Retinal pigment epithelial cell (primary cell): ENCODE data around the gene RHPN2.
"Not testable (repeated sequence)": the region's sequence is repeated elsewhere in the genome, so short reads cannot be mapped to it uniquely, and the experiment has no call there.

ENCODE experiments used
- DNase-seq: peaks from one replicate; pipeline ENCODE4 v3.0.0-alpha.2; 2010; ENCODE audit warnings: low read depth
- H3K4me3 ChIP-seq: 2 replicates; pipeline ENCODE4 v1.5.1; 2011; ENCODE audit warnings: mild to moderate bottlenecking, low read length, control low read depth, moderate library complexity
- TF ChIP-seq, protein P1 (sequence below): conservative IDR thresholded peaks from 2 replicates; pipeline ENCODE4 v1.5.1; 2011; ENCODE audit warnings: low read depth, low read length, control low read depth, inconsistent platforms

RHPN2 gene

DNA sequence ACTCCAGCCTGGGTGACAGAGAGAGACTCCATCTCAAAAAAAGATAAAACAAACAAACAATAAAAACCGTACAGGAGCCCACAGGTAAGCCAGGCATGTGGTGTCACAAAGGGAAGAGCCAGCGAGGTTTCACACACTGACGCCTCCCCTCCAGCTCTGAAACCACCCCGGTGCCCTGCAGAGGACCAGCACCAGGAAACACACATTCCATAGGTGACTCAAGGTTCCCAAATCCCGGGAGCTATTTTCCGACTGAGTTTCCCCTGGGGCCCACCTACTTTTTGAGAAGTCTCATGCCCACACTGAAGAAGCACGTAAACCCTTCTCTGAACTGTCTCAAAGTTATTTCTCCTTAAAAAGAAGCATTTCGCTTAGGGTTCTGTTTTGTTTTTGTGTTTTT lies 40.3 kb downstream of the RHPN2 start:
- no peak overlapping the region for H3K4me3 ChIP-seq
- DNase-seq, result no peak
- TF ChIP-seq, protein P1, sequence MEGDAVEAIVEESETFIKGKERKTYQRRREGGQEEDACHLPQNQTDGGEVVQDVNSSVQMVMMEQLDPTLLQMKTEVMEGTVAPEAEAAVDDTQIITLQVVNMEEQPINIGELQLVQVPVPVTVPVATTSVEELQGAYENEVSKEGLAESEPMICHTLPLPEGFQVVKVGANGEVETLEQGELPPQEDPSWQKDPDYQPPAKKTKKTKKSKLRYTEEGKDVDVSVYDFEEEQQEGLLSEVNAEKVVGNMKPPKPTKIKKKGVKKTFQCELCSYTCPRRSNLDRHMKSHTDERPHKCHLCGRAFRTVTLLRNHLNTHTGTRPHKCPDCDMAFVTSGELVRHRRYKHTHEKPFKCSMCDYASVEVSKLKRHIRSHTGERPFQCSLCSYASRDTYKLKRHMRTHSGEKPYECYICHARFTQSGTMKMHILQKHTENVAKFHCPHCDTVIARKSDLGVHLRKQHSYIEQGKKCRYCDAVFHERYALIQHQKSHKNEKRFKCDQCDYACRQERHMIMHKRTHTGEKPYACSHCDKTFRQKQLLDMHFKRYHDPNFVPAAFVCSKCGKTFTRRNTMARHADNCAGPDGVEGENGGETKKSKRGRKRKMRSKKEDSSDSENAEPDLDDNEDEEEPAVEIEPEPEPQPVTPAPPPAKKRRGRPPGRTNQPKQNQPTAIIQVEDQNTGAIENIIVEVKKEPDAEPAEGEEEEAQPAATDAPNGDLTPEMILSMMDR, result no peak

DNA sequence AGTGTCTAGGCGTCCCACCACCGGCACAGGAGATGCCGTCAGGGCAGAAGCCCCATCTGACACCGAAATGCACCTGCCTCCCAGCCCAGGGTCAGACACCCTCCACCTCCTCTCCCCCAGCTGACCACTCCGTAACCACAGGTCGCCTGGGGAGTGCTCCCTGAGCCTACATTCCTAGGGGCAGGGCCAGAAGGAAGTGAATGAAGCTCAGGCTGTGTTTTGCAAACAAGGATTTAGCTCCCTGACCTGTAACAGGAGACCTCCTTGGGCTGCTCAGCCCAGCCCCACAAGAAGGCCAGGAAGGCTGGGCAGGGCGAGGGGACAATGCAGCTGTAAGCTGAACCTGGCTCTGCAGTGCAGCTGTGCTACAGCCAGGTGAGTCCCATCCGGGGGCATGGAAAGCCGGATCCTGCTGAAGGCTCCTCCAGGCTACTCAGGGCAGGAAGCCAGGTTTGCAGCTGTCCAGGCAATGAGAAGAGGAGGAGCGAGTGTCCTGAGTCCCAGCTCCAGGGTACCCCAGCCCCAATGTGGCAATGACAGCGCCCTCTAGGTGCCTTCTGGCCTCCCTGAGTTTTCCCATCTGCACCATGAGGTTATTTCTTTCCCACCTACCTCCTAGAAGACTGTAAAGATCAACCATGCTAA lies 42.1 kb downstream of the RHPN2 start:
- no peak for DNase-seq
- TF ChIP-seq, protein P1, result peak; percentile 29
- H3K4me3 ChIP-seq, result no peak overlapping the region

DNA sequence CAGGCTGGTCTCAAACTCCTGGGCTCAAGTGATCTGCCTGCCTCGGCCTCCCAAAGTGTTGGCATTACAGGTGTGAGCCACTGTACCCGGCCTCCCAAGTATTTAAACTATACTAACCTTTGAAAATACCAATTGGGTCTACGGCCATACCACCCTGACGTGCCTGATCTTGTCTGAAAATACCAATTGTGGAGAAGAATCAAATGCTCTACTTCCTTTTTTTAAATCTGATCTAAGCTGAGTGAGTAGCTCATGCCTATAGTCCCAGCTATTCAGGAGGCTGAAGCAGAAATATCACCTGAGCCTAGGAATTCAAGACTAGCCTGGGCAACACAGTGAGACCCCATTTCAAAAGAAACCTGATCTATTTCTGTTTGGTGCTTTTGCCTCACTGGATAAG lies 53.8 kb downstream of the RHPN2 start:
- H3K4me3 ChIP-seq, DNase-seq: not testable (repeated sequence)

DNA sequence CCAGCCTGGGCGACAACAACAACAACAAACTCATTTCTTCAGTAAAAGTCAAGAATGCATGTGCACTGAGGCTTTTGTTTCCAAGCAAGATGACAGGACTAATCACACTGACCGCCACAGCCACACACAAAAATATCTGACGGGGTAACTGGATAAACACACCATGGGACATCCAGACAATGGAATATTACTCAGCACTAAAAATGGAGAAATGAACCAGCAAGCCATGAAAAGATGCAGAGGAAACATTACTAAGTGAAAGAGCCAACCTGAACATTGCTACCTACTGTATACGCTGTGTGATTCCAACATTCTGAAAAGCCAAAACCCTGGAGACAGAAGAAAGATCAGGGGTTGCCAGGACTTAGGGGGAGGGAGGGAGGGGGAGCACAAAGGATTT lies 56.0 kb downstream of the RHPN2 start:
- no peak for DNase-seq

DNA sequence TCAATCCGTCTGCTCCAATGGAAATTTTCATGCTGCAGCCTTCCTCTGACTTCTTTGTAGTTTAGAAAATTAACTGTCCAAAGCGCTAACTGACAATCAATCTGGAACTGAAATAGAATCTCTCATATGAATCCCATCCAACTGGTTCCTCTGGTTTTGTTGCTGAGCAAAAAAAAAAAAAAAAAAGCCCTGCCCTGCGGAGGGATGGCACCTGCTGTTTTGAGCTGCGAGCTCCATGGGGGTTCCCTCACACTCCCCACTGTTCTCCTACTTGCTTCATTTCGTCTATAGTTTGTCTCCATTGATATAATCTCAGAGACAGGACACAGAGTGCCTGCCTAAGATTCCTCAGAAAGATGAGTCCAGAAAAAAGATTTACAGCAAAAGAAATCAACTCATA lies 59.2 kb downstream of the RHPN2 start:
- TF ChIP-seq, protein P1, result no peak
- H3K4me3 ChIP-seq, result no peak overlapping the region
- no peak for DNase-seq

More for the DNA sequence above, 56.0 kb downstream of the RHPN2 start:
- TF ChIP-seq, protein P1, result no peak
- no peak overlapping the region for H3K4me3 ChIP-seq

DNA sequence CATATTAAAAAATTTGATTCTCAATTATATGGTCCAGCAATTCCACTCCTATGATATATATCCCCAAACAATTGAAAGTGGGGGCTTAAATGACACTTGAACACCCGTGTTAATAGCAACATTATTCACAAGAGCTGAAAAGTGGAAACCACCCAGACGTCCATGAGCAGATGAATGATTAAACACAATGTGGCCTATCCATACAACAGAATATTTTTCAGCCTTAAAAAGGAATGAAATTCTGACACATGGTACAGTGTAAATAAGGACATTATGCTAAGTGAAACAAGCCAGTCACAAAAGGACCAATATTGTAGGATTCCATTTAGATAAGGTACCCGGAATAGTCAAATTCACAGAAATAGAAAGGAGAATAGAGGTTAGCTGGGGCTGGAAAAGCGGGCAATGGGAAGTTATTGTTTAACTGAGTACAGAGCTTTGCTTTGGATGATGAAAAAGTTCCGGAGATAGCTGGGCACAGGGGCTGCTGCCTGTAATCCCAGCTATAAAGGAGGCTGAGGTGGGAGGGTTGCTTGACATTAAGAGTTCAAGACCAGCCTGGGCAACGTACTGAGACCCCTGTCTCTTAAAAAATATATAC lies 61.2 kb downstream of the RHPN2 start:
- DNase-seq, H3K4me3 ChIP-seq: not testable (repeated sequence)

DNA sequence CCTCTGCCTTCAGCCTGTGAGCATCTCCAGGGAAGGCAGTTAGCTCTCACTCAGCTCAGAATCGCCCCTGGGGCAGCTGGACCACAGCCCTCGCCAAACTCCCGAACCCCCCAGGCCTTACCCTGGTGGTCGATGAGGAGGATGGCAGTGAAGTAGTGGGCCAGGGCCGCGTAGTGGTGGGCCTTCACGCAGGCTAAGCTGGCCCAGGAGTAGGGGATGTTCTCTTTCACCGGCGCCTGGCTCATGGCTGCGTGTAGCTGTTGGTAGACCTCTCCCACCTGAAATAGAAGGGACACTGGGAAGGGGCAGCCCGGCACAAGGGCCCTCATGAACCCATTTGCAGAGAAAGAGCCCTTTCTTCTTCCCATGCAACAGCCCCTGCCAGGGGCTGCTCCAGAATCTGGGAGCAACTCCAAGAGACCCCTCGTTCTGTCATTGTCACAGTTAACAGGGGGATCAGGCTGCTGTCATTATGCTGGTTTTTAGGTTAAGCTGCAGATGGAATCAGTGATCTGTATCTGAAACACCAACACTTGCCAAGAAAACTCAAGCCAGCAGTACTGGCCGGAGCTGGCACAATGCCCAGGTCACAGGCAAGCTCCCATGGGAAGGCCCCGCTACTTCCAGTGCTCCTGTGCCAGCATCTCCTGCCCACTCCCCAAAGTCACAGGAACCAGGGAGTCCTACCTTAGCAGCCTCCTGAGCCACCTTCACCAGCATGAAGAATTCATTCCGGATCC lies 62.4 kb downstream of the RHPN2 start:
- not testable (repeated sequence) for DNase-seq, H3K4me3 ChIP-seq

DNA sequence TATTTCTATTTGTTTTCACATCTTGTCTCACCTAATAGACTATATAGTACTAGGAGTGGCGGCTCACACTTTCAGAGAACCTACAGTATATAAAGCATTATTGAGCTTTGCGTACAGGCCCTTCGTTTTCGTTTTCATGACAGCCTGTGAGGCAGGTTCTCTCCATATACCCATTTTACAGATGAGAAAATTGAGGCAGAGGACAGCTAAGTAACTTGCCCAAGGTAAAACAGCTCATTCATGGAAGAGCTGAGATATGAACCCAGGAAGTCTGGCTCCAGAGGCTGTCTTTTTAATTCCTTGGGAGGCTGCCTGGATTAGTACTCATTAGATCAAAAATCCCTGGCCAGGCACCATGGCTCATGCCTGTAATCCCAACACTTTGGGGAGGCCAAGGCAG lies 63.8 kb downstream of the RHPN2 start:
- H3K4me3 ChIP-seq, result no peak overlapping the region
- TF ChIP-seq, protein P1, result no peak
- DNase-seq, result no peak
